Measurements from ENCODE around the gene JMJD1C.

GRCh38 chr10:63268149-63268797 lies 197.5 kb downstream of the JMJD1C start:
- TF ChIP-seq CTCF (IDR thresholded peaks at IDR 0.05; ENCODE audit: insufficient read depth, low read length, poor library complexity, severe bottlenecking) (no peak), EZH2phosphoT487 (conservative IDR thresholded peaks at IDR 0.05; ENCODE audit: low read length) (no peak)

Data from SU-DHL-6 (cell line).